ENCODE measurements around the gene SELENOS.

SELENOS gene

GRCh38 chr15:101256757-101257156, 20.5 kb downstream of the SELENOS start:
- in situ Hi-C loops (cut with HindIII; ENCODE audit: low pct_ligation_motif_present, low pct_unique_long_range_greater_than_20kb, low sequenced_read_pairs): no loop called here
- DNase-seq: peak; percentile 40

GRCh38 chr15:101255615-101256241, 21.6 kb downstream of the SELENOS start:
- DNase-seq: no peak
- in situ Hi-C loops (cut with HindIII; ENCODE audit: low pct_ligation_motif_present, low pct_unique_long_range_greater_than_20kb, low sequenced_read_pairs): no loop called here

GRCh38 chr15:101255051-101255395, 22.3 kb downstream of the SELENOS start:
- no peak for DNase-seq
- in situ Hi-C loops (cut with HindIII; ENCODE audit: low pct_ligation_motif_present, low pct_unique_long_range_greater_than_20kb, low sequenced_read_pairs): no loop called here

- DNase-seq: no peak
- in situ Hi-C loops (cut with HindIII; ENCODE audit: low pct_ligation_motif_present, low pct_unique_long_range_greater_than_20kb, low sequenced_read_pairs): no loop called here
Measured at GRCh38 chr15:101254157-101255050, 22.9 kb downstream of the SELENOS start.

- DNase-seq: no peak
- in situ Hi-C loops (cut with HindIII; ENCODE audit: low pct_ligation_motif_present, low pct_unique_long_range_greater_than_20kb, low sequenced_read_pairs): no loop called here
Measured at GRCh38 chr15:101252836-101253235, 24.4 kb downstream of the SELENOS start.

GRCh38 chr15:101251830-101252820, 25.2 kb downstream of the SELENOS start, which contains the start of gene CHSY1:
CHSY1 (minus strand) TSS chr15:101252048; CDS start chr15:101251456, 592 bp downstream.
- DNase-seq: peak; percentile 88
- in situ Hi-C loops (cut with HindIII; ENCODE audit: low pct_ligation_motif_present, low pct_unique_long_range_greater_than_20kb, low sequenced_read_pairs): no loop called here

- in situ Hi-C loops (cut with HindIII; ENCODE audit: low pct_ligation_motif_present, low pct_unique_long_range_greater_than_20kb, low sequenced_read_pairs): no loop called here
- peak; percentile 27 for DNase-seq
Measured at GRCh38 chr15:101250873-101251829, 26.1 kb downstream of the SELENOS start.

GRCh38 chr15:101250341-101250831, 26.9 kb downstream of the SELENOS start:
- in situ Hi-C loops (cut with HindIII; ENCODE audit: low pct_ligation_motif_present, low pct_unique_long_range_greater_than_20kb, low sequenced_read_pairs): no loop called here
- DNase-seq: peak; percentile 56

GRCh38 chr15:101248274-101248673, 29.0 kb downstream of the SELENOS start:
- in situ Hi-C loops (cut with HindIII; ENCODE audit: low pct_ligation_motif_present, low pct_unique_long_range_greater_than_20kb, low sequenced_read_pairs): no loop called here

GRCh38 chr15:101246824-101247745, 30.2 kb downstream of the SELENOS start:
- in situ Hi-C loops (cut with HindIII; ENCODE audit: low pct_ligation_motif_present, low pct_unique_long_range_greater_than_20kb, low sequenced_read_pairs): no loop called here
- DNase-seq: no peak

More at GRCh38 chr15:101248274-101248673, 29.0 kb downstream of the SELENOS start:
- no peak for DNase-seq

GRCh38 chr15:101246391-101246790, 30.9 kb downstream of the SELENOS start:
- in situ Hi-C loops (cut with HindIII; ENCODE audit: low pct_ligation_motif_present, low pct_unique_long_range_greater_than_20kb, low sequenced_read_pairs): no loop called here
- DNase-seq: no peak

- DNase-seq: no peak
- in situ Hi-C loops (cut with HindIII; ENCODE audit: low pct_ligation_motif_present, low pct_unique_long_range_greater_than_20kb, low sequenced_read_pairs): no loop called here
Measured at GRCh38 chr15:101244889-101245668, 32.2 kb downstream of the SELENOS start.

GRCh38 chr15:101244036-101244781, 33.1 kb downstream of the SELENOS start:
- no peak for DNase-seq
- in situ Hi-C loops (cut with HindIII; ENCODE audit: low pct_ligation_motif_present, low pct_unique_long_range_greater_than_20kb, low sequenced_read_pairs): no loop called here

GRCh38 chr15:101243420-101243819, 33.9 kb downstream of the SELENOS start:
- in situ Hi-C loops (cut with HindIII; ENCODE audit: low pct_ligation_motif_present, low pct_unique_long_range_greater_than_20kb, low sequenced_read_pairs): no loop called here
- no peak for DNase-seq

GRCh38 chr15:101242999-101243336, 34.3 kb downstream of the SELENOS start:
- in situ Hi-C loops (cut with HindIII; ENCODE audit: low pct_ligation_motif_present, low pct_unique_long_range_greater_than_20kb, low sequenced_read_pairs): no loop called here
- DNase-seq: no peak
